Right renal cortex interstitium (tissue), 3 donors: ENCODE data around the gene IL18BP. TPM values are rescaled to one million over a fixed set of nuclear protein-coding genes. Genes with fewer than 3 reads are reported as not detected.

Experiments used
- DNase-seq, 3 donors: peaks; one replicate each; pipeline ENCODE4 v3.0.0-alpha.2; 2013; ENCODE audit warnings: low read depth in 3 of 3, low spot score in 2 of 3
- polyA plus RNA-seq, 3 donors: library from polyadenylated mRNA; unstranded; fragments of 120-200 nt; gene quantifications; one replicate each; pipeline ENCODE4 v1.2.1, GENCODE V29; 2013; ENCODE audit not compliant: insufficient read length in 3 of 3

Gene IL18BP
- polyA plus RNA-seq, 3 donors: 5.7 to 9.0 (median 6.2) TPM

- no peak for DNase-seq
Observed at GRCh38 chr11:72010529-72011233, 12.0 kb downstream of the IL18BP start.

- DNase-seq: no peak
Observed at GRCh38 chr11:72012091-72012630, 13.5 kb downstream of the IL18BP start.

- no peak for DNase-seq
Observed at GRCh38 chr11:72012897-72013721, 14.4 kb downstream of the IL18BP start.

- DNase-seq: no peak
Observed at GRCh38 chr11:72013765-72014711, 15.3 kb downstream of the IL18BP start.

GRCh38 chr11:72014761-72015320, 16.1 kb downstream of the IL18BP start:
- DNase-seq: no peak

- DNase-seq: no peak
Observed at GRCh38 chr11:72015511-72016061, 16.9 kb downstream of the IL18BP start.

GRCh38 chr11:72018171-72018570, 19.5 kb downstream of the IL18BP start:
- no peak for DNase-seq

GRCh38 chr11:72023335-72023734, 24.6 kb downstream of the IL18BP start:
- DNase-seq: no peak

GRCh38 chr11:72024069-72024754, 25.5 kb downstream of the IL18BP start:
- DNase-seq: no peak

- DNase-seq: no peak
Observed at GRCh38 chr11:72026090-72026489, 27.4 kb downstream of the IL18BP start.

- no peak for DNase-seq
Observed at GRCh38 chr11:72030472-72031045, 31.9 kb downstream of the IL18BP start.

- DNase-seq: no peak
Observed at GRCh38 chr11:72036687-72037086, 38.0 kb downstream of the IL18BP start.

- DNase-seq: no peak
Observed at GRCh38 chr11:72037554-72038311, 39.0 kb downstream of the IL18BP start.

GRCh38 chr11:72038491-72038890, 39.8 kb downstream of the IL18BP start:
- no peak for DNase-seq

GRCh38 chr11:72039031-72039855, 40.5 kb downstream of the IL18BP start:
- peak in 1 of 3 donors; percentile 38 for DNase-seq

GRCh38 chr11:72039856-72040401, 41.2 kb downstream of the IL18BP start:
- no peak for DNase-seq
